Brain microvascular endothelial cell (primary cell): Measurements from ENCODE around the gene TRIM32.

Experiments
- DNase-seq: peaks from one replicate; pipeline ENCODE4 v3.0.0-alpha.2; 2020
- H3K27ac ChIP-seq: fragments of 250-450 bp; sonication (Bioruptor Pico); 2 replicates; pipeline ENCODE4 v1.5.1; 2020; ENCODE audit warnings: mild to moderate bottlenecking, moderate library complexity
- H3K27me3 ChIP-seq: fragments of 250-450 bp; sonication (Bioruptor Pico); replicated peaks from 2 replicates; pipeline ENCODE4 v1.5.1; 2020; ENCODE audit warnings: mild to moderate bottlenecking
- H3K36me3 ChIP-seq: fragments of 250-450 bp; sonication (Bioruptor Pico); replicated peaks from 2 replicates; pipeline ENCODE4 v1.5.1; 2020; ENCODE audit warnings: mild to moderate bottlenecking
- H3K4me3 ChIP-seq: 2 replicates; pipeline ENCODE4 v1.5.1; 2011; ENCODE audit warnings: low read depth, mild to moderate bottlenecking, control low read depth, low read length, moderate library complexity
- CTCF ChIP-seq: IDR thresholded peaks from 2 replicates; pipeline ENCODE4 v1.5.1; 2011; ENCODE audit warnings: low read depth, mild to moderate bottlenecking, moderate library complexity, low read length, control low read depth, inconsistent platforms; ENCODE audit errors: missing control alignments
- in situ Hi-C: cut with HindIII; loops from 2 replicates; pipeline ENCODE4 v1.10.0; 2017; ENCODE audit warnings: low sequenced_read_pairs, low pct_ligation_motif_present

TRIM32 gene

GRCh38 chr9:116668970-116669695, 18.0 kb upstream of the TRIM32 start:
- no peaks in the 10 kb centered on the region for H3K27me3 ChIP-seq
- in situ Hi-C loops: no loop called here
- DNase-seq: no peak
- no peaks in the 10 kb centered on the region for H3K36me3 ChIP-seq
- no peak overlapping the region for H3K27ac ChIP-seq
- no peak overlapping the region for H3K4me3 ChIP-seq
- no peak for TF ChIP-seq CTCF

DNA sequence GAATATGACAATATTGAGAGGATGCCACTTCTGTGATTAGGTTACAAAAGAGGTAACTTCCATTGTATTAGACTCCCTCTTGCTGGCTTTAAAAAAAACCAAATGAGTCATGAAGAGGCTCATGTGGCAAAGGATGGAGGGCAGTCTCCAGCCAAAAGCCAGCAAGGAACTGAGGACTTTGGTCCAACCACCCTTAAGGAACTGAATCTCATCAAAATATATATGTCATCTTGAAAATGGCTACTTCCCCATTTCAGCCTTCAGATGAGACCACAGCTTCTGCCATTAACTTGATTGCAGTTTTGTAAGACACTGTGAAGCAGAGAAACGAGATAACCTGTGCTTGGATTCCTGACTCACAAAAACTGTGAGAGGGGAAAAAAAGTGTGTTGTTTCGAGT, 15.5 kb upstream of the TRIM32 start:
- H3K27me3 ChIP-seq: no peaks in the 10 kb centered on the region
- no peak for DNase-seq
- TF ChIP-seq CTCF: no peak
- H3K36me3 ChIP-seq: no peaks in the 10 kb centered on the region
- no peak overlapping the region for H3K4me3 ChIP-seq
- H3K27ac ChIP-seq: no peak overlapping the region
- in situ Hi-C loops: no loop called here

GRCh38 chr9:116673375-116673774, 13.7 kb upstream of the TRIM32 start:
- TF ChIP-seq CTCF: no peak
- no peaks in the 10 kb centered on the region for H3K36me3 ChIP-seq
- H3K4me3 ChIP-seq: no peak overlapping the region
- in situ Hi-C loops: no loop called here
- no peak for DNase-seq
- no peak overlapping the region for H3K27ac ChIP-seq
- H3K27me3 ChIP-seq: no peaks in the 10 kb centered on the region

GRCh38 chr9:116674210-116674980, 12.7 kb upstream of the TRIM32 start:
- no peak overlapping the region for H3K4me3 ChIP-seq
- in situ Hi-C loops: no loop called here
- H3K27me3 ChIP-seq: no peaks in the 10 kb centered on the region
- no peak overlapping the region for H3K27ac ChIP-seq
- DNase-seq: peak; percentile 49
- TF ChIP-seq CTCF: no peak
- H3K36me3 ChIP-seq: no peaks in the 10 kb centered on the region

- no peaks in the 10 kb centered on the region for H3K36me3 ChIP-seq
- TF ChIP-seq CTCF: no peak
- in situ Hi-C loops: no loop called here
- H3K4me3 ChIP-seq: no peak overlapping the region
- no peak overlapping the region for H3K27ac ChIP-seq
- DNase-seq: no peak
- no peaks in the 10 kb centered on the region for H3K27me3 ChIP-seq
Observed at GRCh38 chr9:116683535-116683934, 3.6 kb upstream of the TRIM32 start.
